BLaER1 treated with 17β-estradiol and CSF1 and Interleukin-3, amounts not matched to agents 10 nM and 100 nM (cell line): ENCODE results near the gene NEURL1.

Experiments used
- H3K27ac ChIP-seq, 11 experiments: shearing (Covaris generic); formaldehyde crosslinking; 2 replicates each; pipeline ENCODE4 v1.8.1; 2022
- H3K27me3 ChIP-seq, 11 experiments: shearing (Covaris generic); formaldehyde crosslinking; 2 replicates each; pipeline ENCODE4 v1.8.1; 2022
- H3K36me3 ChIP-seq, 11 experiments: shearing (Covaris generic); formaldehyde crosslinking; 2 replicates each; pipeline ENCODE4 v1.8.1; 2022
- H3K4me1 ChIP-seq, 10 experiments: shearing (Covaris generic); formaldehyde crosslinking; 2 replicates each; pipeline ENCODE4 v1.8.1; 2022
- H3K4me2 ChIP-seq, 11 experiments: shearing (Covaris generic); formaldehyde crosslinking; 2 replicates each; pipeline ENCODE4 v1.8.1; 2022
- H3K4me3 ChIP-seq, 10 experiments: shearing (Covaris generic); formaldehyde crosslinking; 2 replicates each; pipeline ENCODE4 v1.8.1; 2022
- H3K9ac ChIP-seq, 11 experiments: shearing (Covaris generic); formaldehyde crosslinking; 2 replicates each; pipeline ENCODE4 v1.8.1; 2022
- H3K9me3 ChIP-seq, 11 experiments: shearing (Covaris generic); formaldehyde crosslinking; replicated peaks in 1 of 11; 2 replicates each; pipeline ENCODE4 v1.8.1; 2022
- H4K20me1 ChIP-seq, 11 experiments: shearing (Covaris generic); formaldehyde crosslinking; 2 replicates each; pipeline ENCODE4 v1.8.1; 2022
- Cebpa-rat ChIP-seq, 11 experiments: shearing (Covaris generic); IDR thresholded peaks; 2 replicates each; pipeline ENCODE4 v1.8.1; 2022

Gene NEURL1

GRCh38 chr10:103457176-103457712 lies 36.3 kb upstream of the NEURL1 start:
- Histone ChIP-seq H3K4me2 (peak overlapping the region in 10 of 11 experiments; percentile 21 to 74 (median 52); a peak in 18 of 22 replicates), H3K9me3 (no peaks in the 10 kb centered on the region), H3K4me1 (peaks cover 35 to 66% (median 57%) of the 10 kb centered on the region in 10 experiments), H4K20me1 (no peaks in the 10 kb centered on the region), H3K36me3 (no peaks in the 10 kb centered on the region), H3K27ac (peak overlapping the region in 6 of 11 experiments; percentile 9 to 48 (median 32); a peak in 7 of 22 replicates), H3K27me3 (no peaks in the 10 kb centered on the region), H3K9ac (peak overlapping the region in 6 of 11 experiments; percentile 2 to 49 (median 17); a peak in 6 of 22 replicates), H3K4me3 (no peak overlapping the region)
- TF ChIP-seq Cebpa-rat (IDR thresholded peaks at IDR 0.05), result no peak

GRCh38 chr10:103457896-103458583 lies 35.5 kb upstream of the NEURL1 start:
- peak overlapping the region in 9 of 11 experiments; percentile 42 to 74 (median 65); a peak in 17 of 22 replicates for H3K4me2 ChIP-seq
- peak overlapping the region in 3 of 11 experiments; percentile 19 to 49 (median 41); a peak in 4 of 22 replicates for H3K9ac ChIP-seq
- no peak for TF ChIP-seq Cebpa-rat (IDR thresholded peaks at IDR 0.05)
- no peaks in the 10 kb centered on the region for H3K36me3 ChIP-seq
- H3K4me3 ChIP-seq, result no peak overlapping the region
- no peaks in the 10 kb centered on the region for H3K27me3 ChIP-seq
- H3K27ac ChIP-seq, result peak overlapping the region in 5 of 11 experiments; percentile 20 to 48 (median 34); a peak in 4 of 22 replicates
- no peaks in the 10 kb centered on the region for H4K20me1 ChIP-seq
- H3K9me3 ChIP-seq, result no peaks in the 10 kb centered on the region
- H3K4me1 ChIP-seq, result peaks cover 28 to 63% (median 54%) of the 10 kb centered on the region in 10 experiments

- H3K4me1 ChIP-seq, result peaks cover 22 to 57% (median 49%) of the 10 kb centered on the region in 10 experiments
- H4K20me1 ChIP-seq, result no peaks in the 10 kb centered on the region
- H3K4me3 ChIP-seq, result no peak within 1 kb of the TSS
- H3K36me3 ChIP-seq, result no peaks in the 10 kb centered on the region
- H3K9ac ChIP-seq, result peak within 1 kb of the TSS in 6 of 11 experiments; percentile 4 to 49 (median 21); a peak in 4 of 22 replicates
- H3K27ac ChIP-seq, result peak within 1 kb of the TSS in 5 of 11 experiments; percentile 20 to 48 (median 34); a peak in 4 of 22 replicates
- H3K9me3 ChIP-seq, result no peaks in the 10 kb centered on the region
- TF ChIP-seq Cebpa-rat (IDR thresholded peaks at IDR 0.05), result no peak
- peak within 1 kb of the TSS; percentile 47 to 74 (median 68) for H3K4me2 ChIP-seq
- H3K27me3 ChIP-seq, result no peaks in the 10 kb centered on the region
These were observed 34.8 kb upstream of the NEURL1 start, which contains the start of gene CALHM1 for GRCh38 chr10:103458720-103459119. TSS of gene CALHM1 (minus strand) at chr10:103458900. CDS start at chr10:103458751, 149 bp downstream.

GRCh38 chr10:103459615-103460014 lies 33.9 kb upstream of the NEURL1 start:
- Histone ChIP-seq H3K4me1 (peaks cover 15 to 54% (median 48%) of the 10 kb centered on the region in 10 experiments), H3K36me3 (no peaks in the 10 kb centered on the region), H3K27me3 (no peaks in the 10 kb centered on the region), H4K20me1 (no peaks in the 10 kb centered on the region), H3K9ac (peak overlapping the region in 3 of 11 experiments; percentile 3 to 23 (median 16); a peak in 1 of 22 replicates), H3K9me3 (no peaks in the 10 kb centered on the region), H3K27ac (no peak overlapping the region), H3K4me3 (no peak overlapping the region), H3K4me2 (peak overlapping the region; percentile 47 to 74 (median 68))
- no peak for TF ChIP-seq Cebpa-rat (IDR thresholded peaks at IDR 0.05)

GRCh38 chr10:103463499-103463898 lies 30.0 kb upstream of the NEURL1 start:
- H3K4me1 ChIP-seq, result peaks cover 49 to 72% (median 66%) of the 10 kb centered on the region in 10 experiments

GRCh38 chr10:103465411-103466179 lies 27.9 kb upstream of the NEURL1 start:
- Histone ChIP-seq H3K36me3 (no peaks in the 10 kb centered on the region), H3K4me1 (peaks cover 56 to 72% (median 67%) of the 10 kb centered on the region in 10 experiments), H3K9ac (no peak overlapping the region), H3K27me3 (no peaks in the 10 kb centered on the region), H3K9me3 (no peaks in the 10 kb centered on the region), H4K20me1 (no peaks in the 10 kb centered on the region), H3K27ac (no peak overlapping the region), H3K4me3 (no peak overlapping the region), H3K4me2 (peak overlapping the region in 10 of 11 experiments; percentile 6 to 98 (median 48); a peak in 18 of 22 replicates)
- TF ChIP-seq Cebpa-rat (IDR thresholded peaks at IDR 0.05), result no peak

More at GRCh38 chr10:103463499-103463898, 30.0 kb upstream of the NEURL1 start:
- no peak overlapping the region for H3K27ac ChIP-seq
- no peak for TF ChIP-seq Cebpa-rat (IDR thresholded peaks at IDR 0.05)
- no peaks in the 10 kb centered on the region for H3K27me3 ChIP-seq
- H3K9ac ChIP-seq, result no peak overlapping the region
- no peaks in the 10 kb centered on the region for H3K36me3 ChIP-seq
- H3K4me2 ChIP-seq, result no peak overlapping the region
- H3K4me3 ChIP-seq, result no peak overlapping the region
- H4K20me1 ChIP-seq, result no peaks in the 10 kb centered on the region
- H3K9me3 ChIP-seq, result no peaks in the 10 kb centered on the region

GRCh38 chr10:103466734-103467133 lies 26.8 kb upstream of the NEURL1 start:
- no peaks in the 10 kb centered on the region for H3K9me3 ChIP-seq
- H4K20me1 ChIP-seq, result no peaks in the 10 kb centered on the region
- no peaks in the 10 kb centered on the region for H3K27me3 ChIP-seq
- TF ChIP-seq Cebpa-rat (IDR thresholded peaks at IDR 0.05), result no peak
- peaks cover 67 to 80% (median 76%) of the 10 kb centered on the region in 10 experiments for H3K4me1 ChIP-seq
- H3K9ac ChIP-seq, result peak overlapping the region in 3 of 11 experiments; percentile 8 to 19 (median 19); a peak in 1 of 22 replicates
- no peak overlapping the region for H3K4me3 ChIP-seq
- H3K4me2 ChIP-seq, result peak overlapping the region; percentile 72 to 98 (median 94)
- peak overlapping the region in 9 of 11 experiments; percentile 18 to 59 (median 53); a peak in 13 of 22 replicates for H3K27ac ChIP-seq
- no peaks in the 10 kb centered on the region for H3K36me3 ChIP-seq

DNA sequence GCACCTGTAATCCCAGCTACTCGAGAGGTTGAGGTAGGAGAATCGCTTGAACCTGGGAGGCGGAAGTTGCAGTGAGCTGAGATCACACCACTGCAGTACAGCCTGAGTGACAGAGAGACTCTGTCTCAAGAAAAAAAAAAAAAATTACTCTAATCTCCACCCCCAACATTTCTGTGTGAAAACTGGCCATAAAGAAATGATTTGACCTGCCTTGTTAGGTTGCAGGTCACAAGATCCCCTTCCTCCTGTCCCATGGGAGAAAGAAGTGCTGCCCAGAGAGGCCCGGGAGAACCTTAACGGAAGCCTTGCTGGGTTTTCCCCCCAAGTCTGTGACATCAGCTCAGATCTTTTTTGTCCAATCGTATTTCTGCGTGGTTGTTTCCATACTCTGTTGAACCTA lies 26.1 kb upstream of the NEURL1 start:
- Histone ChIP-seq H4K20me1 (no peaks in the 10 kb centered on the region), H3K4me1 (peaks cover 74 to 85% (median 81%) of the 10 kb centered on the region in 10 experiments), H3K36me3 (no peaks in the 10 kb centered on the region), H3K27me3 (no peaks in the 10 kb centered on the region), H3K9me3 (no peaks in the 10 kb centered on the region), H3K9ac (peak overlapping the region in 6 of 11 experiments; percentile 1 to 57 (median 38); a peak in 9 of 22 replicates), H3K4me2 (peak overlapping the region; percentile 72 to 98 (median 94)), H3K27ac (peak overlapping the region in 9 of 11 experiments; percentile 18 to 59 (median 53); a peak in 16 of 22 replicates), H3K4me3 (no peak overlapping the region)
- no peak for TF ChIP-seq Cebpa-rat (IDR thresholded peaks at IDR 0.05)
